ACC112 (cell line): ENCODE measurements around the gene ANKRD13D.

Source experiments
- H2AFZ ChIP-seq: fragments of 200-600 bp; sonication (generic); one replicate; pipeline ENCODE4 v1.6.0; 2017; ENCODE audit warnings: antibody characterized with exemption, low read length; ENCODE audit not compliant: unreplicated experiment
- H3K27ac ChIP-seq: fragments of 200-600 bp; sonication (generic); 2 replicates; pipeline ENCODE4 v1.5.1; 2014; ENCODE audit warnings: low read depth, mild to moderate bottlenecking, antibody characterized with exemption, low read length, moderate library complexity
- H3K27me3 ChIP-seq: fragments of 200-600 bp; sonication (generic); 2 replicates; pipeline ENCODE4 v1.6.1; 2014; ENCODE audit warnings: mild to moderate bottlenecking, antibody characterized with exemption, low read length, moderate library complexity, mixed read lengths; ENCODE audit not compliant: insufficient read depth
- H3K36me3 ChIP-seq: fragments of 200-600 bp; sonication (generic); 2 replicates; pipeline ENCODE4 v1.6.1; 2016; ENCODE audit warnings: mild to moderate bottlenecking, antibody characterized with exemption, low read length, moderate library complexity, mixed read lengths; ENCODE audit not compliant: insufficient read depth
- H3K4me1 ChIP-seq: fragments of 200-600 bp; sonication (generic); one replicate; pipeline ENCODE4 v1.6.1; 2016; ENCODE audit warnings: low read length, mixed read lengths; ENCODE audit not compliant: insufficient read depth, unreplicated experiment, control insufficient read depth
- H3K4me3 ChIP-seq: fragments of 200-600 bp; sonication (generic); 2 replicates; pipeline ENCODE4 v1.5.1; 2014; ENCODE audit warnings: mild to moderate bottlenecking, low read depth, low read length
- H3K79me2 ChIP-seq: fragments of 200-600 bp; sonication (generic); one replicate; pipeline ENCODE4 v1.6.0; 2016; ENCODE audit warnings: low read length; ENCODE audit not compliant: control insufficient read depth, unreplicated experiment, insufficient read depth

The ANKRD13D gene

DNA sequence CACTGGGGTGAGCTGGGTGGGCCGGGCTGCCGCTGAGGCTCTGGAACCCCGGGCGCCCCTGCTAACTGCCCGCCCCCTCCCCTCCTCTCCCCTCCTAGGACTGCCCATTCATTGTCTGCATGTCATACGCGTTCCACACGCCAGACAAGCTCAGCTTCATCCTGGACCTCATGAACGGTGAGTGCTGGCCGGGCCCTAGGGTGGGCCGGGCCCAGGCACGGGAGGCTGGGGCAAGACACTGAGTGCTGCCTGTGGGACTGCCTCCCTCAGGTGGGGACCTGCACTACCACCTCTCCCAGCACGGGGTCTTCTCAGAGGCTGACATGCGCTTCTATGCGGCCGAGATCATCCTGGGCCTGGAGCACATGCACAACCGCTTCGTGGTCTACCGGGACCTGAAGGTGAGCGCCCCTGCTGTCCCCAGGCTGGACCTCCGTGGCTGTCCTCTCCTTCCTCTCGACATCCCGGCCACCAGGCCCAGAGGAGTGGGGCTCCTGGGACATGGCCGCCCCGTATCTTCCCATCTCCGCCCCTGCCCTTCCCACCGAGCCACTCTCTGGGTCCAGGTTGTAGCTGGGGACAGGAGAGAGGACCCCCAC lies 7.5 kb upstream of the ANKRD13D start:
- Histone ChIP-seq H3K27ac (no peak overlapping the region), H3K4me3 (no peak overlapping the region), H3K4me1 (peaks cover 13% of the 10 kb centered on the region), H3K79me2 (peaks cover 6% of the 10 kb centered on the region), H3K36me3 (peaks cover 12% of the 10 kb centered on the region; the same call in 1 of the 2 replicates), H2AFZ (no peak overlapping the region), H3K27me3 (no peaks in the 10 kb centered on the region)

- peaks cover 12% of the 10 kb centered on the region; the same call in 1 of the 2 replicates for H3K36me3 ChIP-seq
- no peaks in the 10 kb centered on the region for H3K27me3 ChIP-seq
- no peak overlapping the region for H2AFZ ChIP-seq
- H3K27ac ChIP-seq: no peak overlapping the region
- peaks cover 11% of the 10 kb centered on the region for H3K4me1 ChIP-seq
- H3K4me3 ChIP-seq: no peak overlapping the region
- no peaks in the 10 kb centered on the region for H3K79me2 ChIP-seq
These were observed 6.8 kb upstream of the ANKRD13D start for GRCh38 chr11:67282155-67282875.

DNA sequence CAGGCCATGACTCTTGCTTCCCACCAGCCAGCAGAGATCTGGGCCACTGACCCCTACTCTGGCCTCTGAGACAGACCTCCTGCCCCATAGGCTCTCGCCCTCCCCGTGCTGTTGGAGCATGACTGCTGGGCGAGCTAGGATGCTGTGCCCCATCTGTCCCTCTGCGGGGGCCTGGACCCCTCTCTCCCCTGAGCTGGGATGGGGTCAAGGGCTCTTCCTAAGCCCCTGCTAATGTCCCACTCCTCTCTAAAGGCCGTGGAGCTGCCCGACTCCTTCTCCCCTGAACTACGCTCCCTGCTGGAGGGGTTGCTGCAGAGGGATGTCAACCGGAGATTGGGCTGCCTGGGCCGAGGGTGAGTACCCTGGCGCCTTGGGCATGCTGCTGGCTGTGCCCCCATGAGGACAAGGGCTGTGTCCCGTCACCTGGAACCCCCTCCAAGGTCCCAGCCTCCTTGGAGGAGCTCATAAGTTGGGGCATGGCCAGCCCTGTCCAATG lies 6.2 kb upstream of the ANKRD13D start:
- no peak overlapping the region for H3K4me3 ChIP-seq
- peaks cover 11% of the 10 kb centered on the region for H3K4me1 ChIP-seq
- H2AFZ ChIP-seq: no peak overlapping the region
- H3K36me3 ChIP-seq: peaks cover 12% of the 10 kb centered on the region; the same call in 1 of the 2 replicates
- H3K27me3 ChIP-seq: no peaks in the 10 kb centered on the region
- H3K79me2 ChIP-seq: no peaks in the 10 kb centered on the region
- H3K27ac ChIP-seq: no peak overlapping the region

- H3K36me3 ChIP-seq: peaks cover 12% of the 10 kb centered on the region; the same call in 1 of the 2 replicates
- no peak overlapping the region for H2AFZ ChIP-seq
- H3K27ac ChIP-seq: no peak overlapping the region
- H3K27me3 ChIP-seq: no peaks in the 10 kb centered on the region
- H3K4me1 ChIP-seq: peaks cover 14% of the 10 kb centered on the region
- H3K4me3 ChIP-seq: no peak overlapping the region
- no peaks in the 10 kb centered on the region for H3K79me2 ChIP-seq
These were observed 5.6 kb upstream of the ANKRD13D start for GRCh38 chr11:67283481-67283963.

DNA sequence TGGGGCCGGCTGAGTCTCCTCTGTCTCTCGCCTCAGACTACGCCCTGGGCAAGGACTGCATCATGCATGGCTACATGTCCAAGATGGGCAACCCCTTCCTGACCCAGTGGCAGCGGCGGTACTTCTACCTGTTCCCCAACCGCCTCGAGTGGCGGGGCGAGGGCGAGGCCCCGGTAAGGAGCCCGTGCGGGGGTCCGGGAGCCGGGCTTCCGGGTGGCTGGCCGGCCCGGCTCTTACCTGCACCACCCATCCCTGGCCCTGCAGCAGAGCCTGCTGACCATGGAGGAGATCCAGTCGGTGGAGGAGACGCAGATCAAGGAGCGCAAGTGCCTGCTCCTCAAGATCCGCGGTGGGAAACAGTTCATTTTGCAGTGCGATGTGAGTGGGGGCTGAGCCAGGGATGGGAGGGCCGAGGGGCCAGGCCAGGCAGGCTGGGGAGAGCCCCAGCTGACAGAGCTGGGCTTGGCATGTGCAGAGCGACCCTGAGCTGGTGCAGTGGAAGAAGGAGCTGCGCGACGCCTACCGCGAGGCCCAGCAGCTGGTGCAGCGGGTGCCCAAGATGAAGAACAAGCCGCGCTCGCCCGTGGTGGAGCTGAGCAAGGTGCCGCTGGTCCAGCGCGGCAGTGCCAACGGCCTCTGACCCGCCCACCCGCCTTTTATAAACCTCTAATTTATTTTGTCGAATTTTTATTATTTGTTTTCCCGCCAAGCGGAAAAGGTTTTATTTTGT lies 4.1 kb upstream of the ANKRD13D start:
- Histone ChIP-seq H3K36me3 (peaks cover 4% of the 10 kb centered on the region; the same call in 1 of the 2 replicates), H3K27ac (no peak overlapping the region), H3K79me2 (peaks cover 5% of the 10 kb centered on the region)

DNA sequence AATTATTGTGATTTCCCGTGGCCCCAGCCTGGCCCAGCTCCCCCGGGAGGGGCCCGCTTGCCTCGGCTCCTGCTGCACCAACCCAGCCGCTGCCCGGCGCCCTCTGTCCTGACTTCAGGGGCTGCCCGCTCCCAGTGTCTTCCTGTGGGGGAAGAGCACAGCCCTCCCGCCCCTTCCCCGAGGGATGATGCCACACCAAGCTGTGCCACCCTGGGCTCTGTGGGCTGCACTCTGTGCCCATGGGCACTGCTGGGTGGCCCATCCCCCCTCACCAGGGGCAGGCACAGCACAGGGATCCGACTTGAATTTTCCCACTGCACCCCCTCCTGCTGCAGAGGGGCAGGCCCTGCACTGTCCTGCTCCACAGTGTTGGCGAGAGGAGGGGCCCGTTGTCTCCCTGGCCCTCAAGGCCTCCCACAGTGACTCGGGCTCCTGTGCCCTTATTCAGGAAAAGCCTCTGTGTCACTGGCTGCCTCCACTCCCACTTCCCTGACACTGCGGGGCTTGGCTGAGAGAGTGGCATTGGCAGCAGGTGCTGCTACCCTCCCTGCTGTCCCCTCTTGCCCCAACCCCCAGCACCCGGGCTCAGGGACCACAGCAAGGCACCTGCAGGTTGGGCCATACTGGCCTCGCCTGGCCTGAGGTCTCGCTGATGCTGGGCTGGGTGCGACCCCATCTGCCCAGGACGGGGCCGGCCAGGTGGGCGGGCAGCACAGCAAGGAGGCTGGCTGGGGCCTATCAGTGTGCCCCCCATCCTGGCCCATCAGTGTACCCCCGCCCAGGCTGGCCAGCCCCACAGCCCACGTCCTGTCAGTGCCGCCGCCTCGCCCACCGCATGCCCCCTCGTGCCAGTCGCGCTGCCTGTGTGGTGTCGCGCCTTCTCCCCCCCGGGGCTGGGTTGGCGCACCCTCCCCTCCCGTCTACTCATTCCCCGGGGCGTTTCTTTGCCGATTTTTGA lies 3.3 kb upstream of the ANKRD13D start:
- Histone ChIP-seq H2AFZ (no peak overlapping the region), H3K36me3 (peaks cover 4% of the 10 kb centered on the region; the same call in 1 of the 2 replicates), H3K4me3 (no peak overlapping the region), H3K79me2 (peaks cover 13% of the 10 kb centered on the region), H3K27ac (no peak overlapping the region), H3K27me3 (no peaks in the 10 kb centered on the region), H3K4me1 (peaks cover 23% of the 10 kb centered on the region)

More for the DNA sequence above, 4.1 kb upstream of the ANKRD13D start:
- H3K4me3 ChIP-seq: no peak overlapping the region
- peaks cover 15% of the 10 kb centered on the region for H3K4me1 ChIP-seq
- H2AFZ ChIP-seq: no peak overlapping the region
- no peaks in the 10 kb centered on the region for H3K27me3 ChIP-seq

- Histone ChIP-seq H3K4me1 (peaks cover 24% of the 10 kb centered on the region), H3K4me3 (no peak overlapping the region), H2AFZ (no peak overlapping the region), H3K36me3 (peaks cover 4% of the 10 kb centered on the region; the same call in 1 of the 2 replicates), H3K27ac (peak overlapping the region; percentile 85), H3K79me2 (peaks cover 19% of the 10 kb centered on the region), H3K27me3 (no peaks in the 10 kb centered on the region)
These were observed 2.3 kb upstream of the ANKRD13D start for GRCh38 chr11:67286621-67287333.

DNA sequence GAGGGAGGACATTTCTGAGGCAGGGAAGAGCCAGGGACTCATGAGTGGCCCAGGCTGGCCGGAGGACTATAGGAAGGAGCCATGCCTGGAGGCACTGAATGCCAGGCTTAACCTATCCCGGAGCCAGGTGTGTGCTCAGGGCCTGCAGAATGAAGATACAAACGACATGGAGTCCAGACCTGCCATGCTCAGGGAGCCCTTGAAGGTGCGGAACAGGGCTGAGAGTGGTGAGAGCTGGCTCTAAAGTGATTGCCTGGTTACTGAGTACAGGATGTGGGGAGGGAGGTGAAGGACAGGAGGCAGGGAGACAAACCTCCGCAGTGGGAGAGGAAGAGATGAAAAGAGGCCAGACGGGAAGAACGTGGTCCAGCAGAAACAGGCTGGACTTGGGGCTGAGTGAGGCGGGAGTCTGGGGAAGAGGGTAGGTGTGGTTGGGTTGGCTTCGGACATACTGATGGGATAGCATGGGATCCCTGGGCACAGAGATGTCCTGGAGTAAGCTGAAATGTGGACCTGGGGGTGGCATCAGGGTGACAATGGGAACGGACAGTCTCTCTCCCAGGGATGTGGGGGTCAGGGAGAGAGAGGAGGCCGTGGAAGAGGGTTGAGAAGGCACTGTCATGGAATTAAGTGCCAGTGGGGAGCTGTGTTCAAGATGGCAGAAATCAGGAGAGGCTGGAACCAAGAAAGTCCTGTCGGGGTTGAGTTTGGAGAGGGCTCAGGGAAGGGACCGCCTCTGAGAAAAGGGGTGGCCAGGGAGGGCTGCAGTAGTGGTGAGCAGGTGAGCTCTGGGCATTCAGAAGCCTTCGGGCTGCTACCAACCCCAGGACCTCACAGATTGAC lies 1.5 kb upstream of the ANKRD13D start:
- H3K4me1 ChIP-seq: peaks cover 25% of the 10 kb centered on the region
- H2AFZ ChIP-seq: no peak overlapping the region
- no peaks in the 10 kb centered on the region for H3K27me3 ChIP-seq
- peaks cover 23% of the 10 kb centered on the region for H3K79me2 ChIP-seq
- H3K36me3 ChIP-seq: peaks cover 6% of the 10 kb centered on the region; the same call in 1 of the 2 replicates
- H3K27ac ChIP-seq: peak overlapping the region; percentile 85
- H3K4me3 ChIP-seq: peak overlapping the region; percentile 90

GRCh38 chr11:67288198-67288451 lies 978 bp upstream of the ANKRD13D start:
- Histone ChIP-seq H3K36me3 (peaks cover 8% of the 10 kb centered on the region; the same call in 1 of the 2 replicates), H3K27me3 (no peaks in the 10 kb centered on the region), H2AFZ (no peak overlapping the region), H3K4me3 (peak overlapping the region; percentile 90), H3K27ac (peak overlapping the region; percentile 85), H3K4me1 (peaks cover 31% of the 10 kb centered on the region), H3K79me2 (peaks cover 26% of the 10 kb centered on the region)
